Measurements from ENCODE around the gene LINGO1. TPM values are rescaled to one million over a fixed set of nuclear protein-coding genes. Genes with fewer than 3 reads are reported as not detected.

Gene LINGO1
- total RNA-seq, 4 donors from 2014 or later: 0.49 to 1.1 (median 0.54) TPM

DNA sequence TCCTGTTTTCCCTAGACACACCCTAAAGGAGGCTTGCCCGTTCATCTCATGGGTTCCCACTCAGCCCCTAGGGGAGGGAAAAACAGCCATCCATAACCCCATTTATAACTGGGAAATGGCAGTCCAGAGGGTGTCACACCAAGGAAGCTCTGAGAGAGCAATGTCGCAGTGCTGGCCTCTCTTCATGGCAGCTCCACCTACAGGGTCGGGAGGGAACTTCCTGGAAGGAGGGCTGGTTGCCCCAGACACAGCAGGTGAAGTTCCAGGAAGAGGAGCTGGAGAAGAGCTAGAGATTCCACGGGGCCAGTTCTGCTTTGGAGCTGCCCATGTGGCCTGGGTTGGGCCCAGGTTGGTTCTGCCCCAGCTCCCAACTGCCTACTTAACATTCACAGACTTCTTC, 22.3 kb upstream of the LINGO1 start:
- TF ChIP-seq, protein P1, sequence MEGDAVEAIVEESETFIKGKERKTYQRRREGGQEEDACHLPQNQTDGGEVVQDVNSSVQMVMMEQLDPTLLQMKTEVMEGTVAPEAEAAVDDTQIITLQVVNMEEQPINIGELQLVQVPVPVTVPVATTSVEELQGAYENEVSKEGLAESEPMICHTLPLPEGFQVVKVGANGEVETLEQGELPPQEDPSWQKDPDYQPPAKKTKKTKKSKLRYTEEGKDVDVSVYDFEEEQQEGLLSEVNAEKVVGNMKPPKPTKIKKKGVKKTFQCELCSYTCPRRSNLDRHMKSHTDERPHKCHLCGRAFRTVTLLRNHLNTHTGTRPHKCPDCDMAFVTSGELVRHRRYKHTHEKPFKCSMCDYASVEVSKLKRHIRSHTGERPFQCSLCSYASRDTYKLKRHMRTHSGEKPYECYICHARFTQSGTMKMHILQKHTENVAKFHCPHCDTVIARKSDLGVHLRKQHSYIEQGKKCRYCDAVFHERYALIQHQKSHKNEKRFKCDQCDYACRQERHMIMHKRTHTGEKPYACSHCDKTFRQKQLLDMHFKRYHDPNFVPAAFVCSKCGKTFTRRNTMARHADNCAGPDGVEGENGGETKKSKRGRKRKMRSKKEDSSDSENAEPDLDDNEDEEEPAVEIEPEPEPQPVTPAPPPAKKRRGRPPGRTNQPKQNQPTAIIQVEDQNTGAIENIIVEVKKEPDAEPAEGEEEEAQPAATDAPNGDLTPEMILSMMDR (IDR thresholded peaks at IDR 0.05; ENCODE audit: low read depth): no peak

DNA sequence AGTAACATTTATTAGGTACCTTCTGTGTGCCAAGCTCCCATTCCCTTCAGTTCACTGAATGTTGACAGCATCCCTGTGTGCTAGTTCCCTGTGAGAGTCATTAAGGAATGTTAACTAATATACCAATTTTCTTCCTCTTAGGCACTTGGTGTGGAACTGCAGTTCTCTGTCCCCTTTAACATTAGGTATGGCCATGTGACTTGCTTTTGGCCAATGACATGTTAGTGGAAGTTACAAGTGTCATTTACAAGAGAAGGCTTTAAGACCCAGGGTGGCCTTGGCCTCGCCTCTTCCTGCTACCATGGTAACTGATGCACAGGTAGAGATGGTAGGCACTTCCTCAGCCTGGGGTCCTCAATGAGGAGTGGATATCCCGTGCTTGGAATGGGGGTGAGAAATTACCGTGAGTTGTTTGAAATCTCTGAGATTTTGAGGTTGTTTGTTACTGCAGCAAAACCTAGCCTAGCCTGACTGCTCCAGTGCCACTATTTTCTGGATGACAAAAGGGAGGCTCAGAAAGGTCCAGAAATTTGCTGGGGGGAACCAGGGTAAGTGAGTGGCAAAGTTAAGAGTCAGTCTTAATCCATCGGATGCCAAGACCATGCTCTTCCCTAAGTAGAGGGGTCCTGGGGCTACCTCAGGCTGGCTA, 21.2 kb upstream of the LINGO1 start:
- TF ChIP-seq, protein P1 (IDR thresholded peaks at IDR 0.05; ENCODE audit: low read depth): no peak

DNA sequence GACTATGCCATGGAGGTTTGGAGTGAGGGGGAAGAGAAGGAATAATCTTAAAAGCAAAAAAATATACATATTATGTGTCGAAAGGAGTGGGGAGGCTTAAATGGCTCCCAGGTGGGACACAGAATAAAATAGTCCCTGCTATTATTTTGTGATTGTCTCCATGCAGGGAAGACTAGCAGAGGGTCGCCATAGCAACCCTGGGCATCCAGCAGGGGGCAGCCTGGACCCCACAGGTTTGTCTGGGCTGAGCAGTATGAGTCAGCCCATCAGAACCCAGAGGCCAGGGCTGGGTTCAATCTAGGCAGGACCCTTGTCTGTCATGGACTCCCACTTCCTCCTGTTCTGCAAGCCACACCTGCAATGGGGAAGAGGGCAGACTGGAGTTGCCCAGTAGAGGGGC, 17.6 kb upstream of the LINGO1 start:
- TF ChIP-seq, protein P1 (IDR thresholded peaks at IDR 0.05; ENCODE audit: low read depth): no peak

DNA sequence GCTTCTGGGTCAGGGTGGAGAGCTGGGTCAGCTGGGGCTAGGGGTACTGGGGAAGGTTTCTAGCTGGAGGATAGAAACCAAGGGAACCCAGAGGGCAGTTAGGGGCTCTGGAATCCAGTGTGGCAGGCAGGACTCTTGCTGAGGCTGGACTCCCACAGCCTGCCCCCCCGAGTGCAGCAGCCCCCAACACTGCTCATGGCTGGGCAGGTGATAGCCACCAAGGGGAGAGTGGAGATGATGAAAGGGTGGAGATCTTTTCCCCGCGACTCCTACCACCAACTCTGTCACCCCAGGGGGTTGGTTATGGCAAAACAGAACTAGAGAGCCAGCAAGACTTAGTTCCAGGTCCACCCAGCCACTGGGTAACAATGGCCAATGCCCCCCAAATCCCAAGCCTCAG, 16.9 kb upstream of the LINGO1 start:
- TF ChIP-seq, protein P1 (IDR thresholded peaks at IDR 0.05; ENCODE audit: low read depth): no peak

DNA sequence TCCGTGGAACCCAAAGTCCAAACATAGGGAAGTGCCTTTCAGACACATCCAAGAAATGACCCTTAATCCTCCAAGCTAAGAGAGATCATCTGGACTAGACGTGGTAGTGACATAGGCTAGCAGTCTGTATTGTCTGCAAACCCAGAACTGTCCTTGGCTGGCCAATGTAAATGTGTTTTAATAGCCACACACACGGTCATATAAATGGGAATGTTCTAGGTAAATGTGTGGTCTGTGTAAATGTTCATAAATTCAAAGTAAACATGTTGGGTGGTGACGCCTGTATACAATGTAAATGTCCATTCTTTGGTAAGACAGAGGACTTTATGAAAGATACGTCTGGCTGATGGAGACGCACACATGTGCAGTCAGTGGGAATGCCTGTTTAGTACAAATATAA, 16.3 kb upstream of the LINGO1 start:
- TF ChIP-seq, protein P1 (IDR thresholded peaks at IDR 0.05; ENCODE audit: low read depth): no peak

DNA sequence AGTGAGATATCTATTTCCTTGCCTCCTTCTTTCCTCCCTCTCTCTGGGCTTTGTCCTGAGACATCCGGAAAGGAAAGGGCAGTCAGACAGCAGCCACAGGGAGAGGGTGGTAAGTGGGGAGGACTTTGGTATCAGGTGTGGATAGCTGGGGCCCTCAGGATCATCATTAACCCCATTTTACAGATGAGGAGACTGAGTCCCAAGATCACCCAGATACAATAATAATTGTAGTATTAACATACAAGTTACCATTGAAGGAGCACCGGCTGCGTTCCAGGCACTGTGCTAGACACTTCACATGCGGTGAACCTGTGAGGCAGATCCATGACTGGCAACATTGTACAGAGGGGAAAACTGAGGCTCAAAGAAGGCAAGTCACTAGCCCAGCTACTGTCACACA, 15.2 kb upstream of the LINGO1 start:
- TF ChIP-seq, protein P1 (IDR thresholded peaks at IDR 0.05; ENCODE audit: low read depth): no peak

DNA sequence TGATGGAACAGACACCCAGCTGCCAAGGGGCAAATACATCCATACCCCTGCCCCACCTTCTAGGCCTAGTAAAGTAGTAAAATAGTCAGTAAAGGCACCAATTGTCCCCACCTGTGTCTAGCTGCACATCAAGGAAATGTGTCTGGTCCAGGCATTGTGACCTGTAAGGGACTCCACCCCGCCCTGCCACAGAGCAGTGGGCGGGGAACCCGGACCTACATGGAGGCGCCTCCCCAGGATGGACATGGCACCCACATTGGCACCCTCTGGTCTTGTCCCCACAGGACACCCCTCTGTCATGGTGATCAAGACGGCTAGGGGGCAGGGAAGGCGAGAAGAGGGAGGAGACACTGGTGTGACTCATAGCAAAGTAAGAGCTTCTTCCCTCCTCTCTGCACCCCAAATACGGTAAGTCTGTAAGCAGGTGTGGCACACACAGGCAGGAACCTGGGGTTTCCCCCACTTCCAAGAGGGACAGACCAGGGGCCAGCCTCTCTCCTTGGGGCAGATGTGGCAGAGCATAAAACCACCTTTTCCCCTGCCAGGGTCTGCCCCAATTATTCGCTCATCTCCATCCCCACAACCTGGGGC, 13.5 kb upstream of the LINGO1 start:
- TF ChIP-seq, protein P1 (IDR thresholded peaks at IDR 0.05; ENCODE audit: low read depth): no peak

Data from subcutaneous adipose tissue (tissue), 4 donors.